Thymus (tissue), 11 donors: ENCODE data around the gene MT1HL1. TPM values are rescaled to one million over a fixed set of nuclear protein-coding genes. Genes with fewer than 3 reads are reported as not detected.

ENCODE experiments used
- DNase-seq, 9 donors: peaks; one replicate each; pipeline ENCODE4 v3.0.0-alpha.2; 2013; ENCODE audit warnings: low spot score in 9 of 9, low read depth in 6 of 9, missing footprints in 1 of 9
- H3K27ac ChIP-seq, 2 donors: one replicate each; pipeline ENCODE4 v1.5.1; 2013; ENCODE audit warnings: control low read depth in 1 of 2, low read depth in 1 of 2, low read length in 1 of 2, mild to moderate bottlenecking in 1 of 2, moderate library complexity in 1 of 2
- H3K27me3 ChIP-seq, 2 donors: one replicate each; pipeline ENCODE4 v1.5.1; 2013; ENCODE audit warnings: low read length in 1 of 2; ENCODE audit not compliant: control insufficient read depth in 2 of 2, insufficient read depth in 1 of 2
- H3K36me3 ChIP-seq, 2 donors: one replicate each; pipeline ENCODE4 v1.5.1; 2013; ENCODE audit warnings: low read length in 1 of 2, mild to moderate bottlenecking in 1 of 2, moderate library complexity in 1 of 2; ENCODE audit not compliant: control insufficient read depth in 2 of 2, insufficient read depth in 2 of 2
- H3K4me1 ChIP-seq, 2 donors: one replicate each; pipeline ENCODE4 v1.5.1; 2013; ENCODE audit warnings: low read length in 2 of 2; ENCODE audit not compliant: control insufficient read depth in 2 of 2, insufficient read depth in 2 of 2
- H3K4me3 ChIP-seq, 2 donors: one replicate each; pipeline ENCODE4 v1.5.1; 2013; ENCODE audit warnings: low read length in 2 of 2, control low read depth in 1 of 2, mild to moderate bottlenecking in 1 of 2
- H3K9me3 ChIP-seq, 2 donors: one replicate each; pipeline ENCODE4 v1.5.1; 2013; ENCODE audit warnings: low read length in 1 of 2, mild to moderate bottlenecking in 1 of 2; ENCODE audit not compliant: control insufficient read depth in 2 of 2, insufficient read depth in 1 of 2
- WGBS: extraction: QIAGEN DNeasy Blood & Tissue Kit; methylation state at CpG from one replicate; pipeline ENCODE4 v1.1.7; 2013; 5-methylcytosine and 5-hydroxymethylcytosine counted together
- polyA plus RNA-seq: library from polyadenylated mRNA; stranded (reverse); fragments of 200-250 nt; gene quantifications from one replicate; pipeline ENCODE4 v1.2.3, GENCODE V29; 2013
- total RNA-seq: library from RNA; stranded (reverse); fragments of 120-200 nt; gene quantifications from one replicate; pipeline ENCODE4 v1.2.4, GENCODE V29; 2013
- donor health status: healthy.

Gene MT1HL1
- total and polyA plus RNA-seq, 2 donors, result not detected

GRCh38 chr1:237029850-237030535, 25.8 kb upstream of the MT1HL1 start:
- no peaks in the 10 kb centered on the region for H3K36me3 ChIP-seq
- DNase-seq, result no peak
- 85% methylated on average over 9 of the region's 9 CpGs for WGBS
- no peaks in the 10 kb centered on the region for H3K27me3 ChIP-seq
- no peak overlapping the region for H3K4me3 ChIP-seq
- H3K27ac ChIP-seq, result no peak overlapping the region
- H3K4me1 ChIP-seq, result no peaks in the 10 kb centered on the region
- no peaks in the 10 kb centered on the region for H3K9me3 ChIP-seq

- no peak for DNase-seq
- Histone ChIP-seq H3K9me3 (no peaks in the 10 kb centered on the region), H3K27ac (no peak overlapping the region), H3K27me3 (no peaks in the 10 kb centered on the region), H3K4me3 (no peak overlapping the region), H3K4me1 (no peaks in the 10 kb centered on the region), H3K36me3 (no peaks in the 10 kb centered on the region)
- 69% methylated on average over 3 of the region's 3 CpGs for WGBS
Observed at GRCh38 chr1:237029240-237029639, 25.0 kb upstream of the MT1HL1 start.

- DNase-seq, result no peak
- no peak overlapping the region for H3K27ac ChIP-seq
- WGBS, result 95% methylated on average over 8 of the region's 10 CpGs
- no peak overlapping the region for H3K4me3 ChIP-seq
- no peaks in the 10 kb centered on the region for H3K4me1 ChIP-seq
- H3K27me3 ChIP-seq, result no peaks in the 10 kb centered on the region
- no peaks in the 10 kb centered on the region for H3K36me3 ChIP-seq
- no peaks in the 10 kb centered on the region for H3K9me3 ChIP-seq
Observed at GRCh38 chr1:237025358-237026074, 21.3 kb upstream of the MT1HL1 start.

- no peaks in the 10 kb centered on the region for H3K4me1 ChIP-seq
- H3K27me3 ChIP-seq, result no peaks in the 10 kb centered on the region
- H3K36me3 ChIP-seq, result no peaks in the 10 kb centered on the region
- no peak overlapping the region for H3K27ac ChIP-seq
- no peak for DNase-seq
- H3K4me3 ChIP-seq, result no peak overlapping the region
- H3K9me3 ChIP-seq, result no peaks in the 10 kb centered on the region
Observed at GRCh38 chr1:237018896-237019295, 14.7 kb upstream of the MT1HL1 start.

GRCh38 chr1:237016626-237017025, 12.4 kb upstream of the MT1HL1 start:
- H3K36me3 ChIP-seq, result no peaks in the 10 kb centered on the region
- no peak overlapping the region for H3K4me3 ChIP-seq
- 49% methylated on average over 1 of the region's 1 CpG for WGBS
- no peaks in the 10 kb centered on the region for H3K4me1 ChIP-seq
- no peak overlapping the region for H3K27ac ChIP-seq
- H3K9me3 ChIP-seq, result no peaks in the 10 kb centered on the region
- no peaks in the 10 kb centered on the region for H3K27me3 ChIP-seq
- no peak for DNase-seq

GRCh38 chr1:237013608-237014007, 9.4 kb upstream of the MT1HL1 start:
- H3K27ac ChIP-seq, result no peak overlapping the region
- H3K4me3 ChIP-seq, result no peak overlapping the region
- no peaks in the 10 kb centered on the region for H3K9me3 ChIP-seq
- H3K36me3 ChIP-seq, result no peaks in the 10 kb centered on the region
- WGBS, result 86% methylated on average over 5 of the region's 5 CpGs
- no peaks in the 10 kb centered on the region for H3K4me1 ChIP-seq
- H3K27me3 ChIP-seq, result no peaks in the 10 kb centered on the region
- DNase-seq, result no peak

GRCh38 chr1:237012788-237013383, 8.6 kb upstream of the MT1HL1 start:
- Histone ChIP-seq H3K27ac (no peak overlapping the region), H3K4me3 (no peak overlapping the region)
- WGBS, result 80% methylated on average over 15 of the region's 15 CpGs

GRCh38 chr1:237012361-237012760, 8.1 kb upstream of the MT1HL1 start:
- no peak overlapping the region for H3K27ac ChIP-seq

More at GRCh38 chr1:237012788-237013383, 8.6 kb upstream of the MT1HL1 start:
- Histone ChIP-seq H3K4me1 (no peaks in the 10 kb centered on the region), H3K9me3 (no peaks in the 10 kb centered on the region), H3K36me3 (no peaks in the 10 kb centered on the region), H3K27me3 (no peaks in the 10 kb centered on the region)
- DNase-seq, result no peak

GRCh38 chr1:237011432-237011831, 7.2 kb upstream of the MT1HL1 start:
- Histone ChIP-seq H3K4me1 (no peaks in the 10 kb centered on the region), H3K27ac (no peak overlapping the region), H3K4me3 (no peak overlapping the region), H3K36me3 (no peaks in the 10 kb centered on the region), H3K27me3 (no peaks in the 10 kb centered on the region), H3K9me3 (no peaks in the 10 kb centered on the region)
- 94% methylated on average over 3 of the region's 3 CpGs for WGBS
- DNase-seq, result no peak

More at GRCh38 chr1:237012361-237012760, 8.1 kb upstream of the MT1HL1 start:
- Histone ChIP-seq H3K4me3 (no peak overlapping the region), H3K27me3 (no peaks in the 10 kb centered on the region), H3K4me1 (no peaks in the 10 kb centered on the region), H3K9me3 (no peaks in the 10 kb centered on the region), H3K36me3 (no peaks in the 10 kb centered on the region)
- DNase-seq, result no peak
- 93% methylated on average over 5 of the region's 5 CpGs for WGBS
